Measurements from ENCODE around the gene PAX8. TPM values are rescaled to one million over a fixed set of nuclear protein-coding genes. Genes with fewer than 3 reads are reported as not detected.

Gene PAX8
- total RNA-seq, 4 donors from 2014 or later = 0.91 to 5.2 (median 4.3) TPM

GRCh38 chr2:113264713-113265403 is 13.9 kb downstream of the PAX8 start:
- no peak for TF ChIP-seq CTCF (IDR thresholded peaks at IDR 0.05)
- no peak for TF ChIP-seq POLR2A (IDR thresholded peaks at IDR 0.05)
- WGBS, 2 donors = 81 to 82% methylated on average over 9 of the region's 9 CpGs
- no peak overlapping the region for H3K4me3 ChIP-seq (ENCODE audit: low read depth, poor library complexity, severe bottlenecking)
- intact Hi-C loops (cut with DNase I; ENCODE audit: low total_unique reads) = no loop called here
- no peak for DNase-seq (ENCODE audit: low spot score in 2 of 2)

DNA sequence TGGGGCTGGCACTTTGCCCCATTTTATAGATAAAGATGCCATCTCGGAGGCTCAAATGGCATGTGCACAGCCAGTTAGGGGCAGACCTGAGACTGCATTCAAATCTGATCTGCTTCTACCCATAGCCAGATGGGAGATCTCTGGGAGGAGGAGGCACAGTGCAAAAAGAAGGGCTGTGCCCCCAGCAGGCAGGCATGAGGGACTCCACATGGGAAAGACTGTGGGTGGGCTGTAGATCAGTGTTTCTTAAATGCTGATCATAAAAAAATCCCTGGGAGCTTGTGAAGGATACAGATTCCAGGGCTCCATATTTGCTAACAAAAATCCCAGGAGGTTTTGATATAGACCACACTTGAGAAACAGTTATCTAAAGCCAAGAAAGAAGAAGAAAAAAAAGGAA is 15.2 kb downstream of the PAX8 start:
- intact Hi-C loops (cut with DNase I; ENCODE audit: low total_unique reads) = no loop called here
- TF ChIP-seq POLR2A (IDR thresholded peaks at IDR 0.05) (no peak), CTCF (IDR thresholded peaks at IDR 0.05) (no peak)
- H3K4me3 ChIP-seq (ENCODE audit: low read depth, poor library complexity, severe bottlenecking) = no peak overlapping the region
- WGBS, 2 donors = 65 to 68% methylated on average over 1 of the region's 1 CpG
- no peak for DNase-seq (ENCODE audit: low spot score in 2 of 2)

DNA sequence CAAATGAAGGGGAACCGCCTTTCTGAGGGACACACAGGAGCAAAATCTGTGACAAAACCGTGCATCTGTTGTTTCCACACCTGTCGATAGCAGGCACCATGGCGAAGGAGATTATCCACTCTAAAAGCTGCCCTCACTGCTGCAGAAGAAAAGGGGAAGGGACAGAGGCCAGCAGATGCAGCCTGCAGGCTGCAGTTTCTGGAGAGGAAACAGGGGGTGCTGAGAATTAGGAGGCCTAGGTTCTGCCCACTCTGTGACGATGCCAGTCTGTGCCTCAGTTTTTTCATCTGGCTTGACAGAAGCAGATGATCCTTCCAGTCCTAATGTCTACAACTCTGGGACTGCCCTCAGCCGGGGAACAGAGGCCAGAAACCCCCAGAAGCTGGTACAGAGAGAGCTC is 17.7 kb downstream of the PAX8 start:
- TF ChIP-seq POLR2A (IDR thresholded peaks at IDR 0.05) (no peak), CTCF (IDR thresholded peaks at IDR 0.05) (no peak)
- no peak for DNase-seq (ENCODE audit: low spot score in 2 of 2)
- intact Hi-C loops (cut with DNase I; ENCODE audit: low total_unique reads) = no loop called here
- no peak overlapping the region for H3K4me3 ChIP-seq (ENCODE audit: low read depth, poor library complexity, severe bottlenecking)
- WGBS, 2 donors = 78 to 82% methylated on average over 6 of the region's 6 CpGs

DNA sequence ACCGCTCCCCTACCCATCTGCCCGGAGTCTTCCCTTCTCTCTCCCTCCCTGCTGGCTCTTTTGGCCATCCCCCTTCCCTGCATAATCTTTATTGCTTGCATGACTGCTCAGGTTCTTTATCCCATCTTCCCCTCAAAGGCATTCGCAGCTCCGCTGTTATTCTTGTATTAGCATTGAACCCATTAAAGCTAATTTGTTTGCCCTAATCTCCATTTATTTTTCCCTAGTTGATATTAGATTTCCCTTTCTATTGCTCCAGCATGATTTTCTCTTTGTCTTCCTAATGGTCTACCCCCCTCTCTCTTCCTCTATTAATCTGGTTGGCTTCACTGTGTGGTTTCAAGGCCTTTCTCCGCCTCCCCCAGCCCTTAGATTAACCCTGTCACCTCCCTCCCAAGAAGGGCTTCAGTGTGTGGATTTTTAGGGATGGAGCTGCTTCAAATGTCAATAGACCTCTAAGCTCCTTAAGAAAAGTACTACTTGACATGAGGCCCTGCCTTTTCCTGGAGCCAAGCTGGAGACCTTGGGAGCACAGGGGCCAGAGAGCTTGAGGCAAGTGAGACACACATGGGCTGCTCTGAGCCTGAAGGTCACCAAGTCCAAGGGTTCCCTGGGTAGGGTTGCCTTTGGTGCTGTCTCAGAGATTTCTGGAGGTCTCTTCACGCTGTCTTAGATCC is 20.1 kb downstream of the PAX8 start:
- intact Hi-C loops (cut with DNase I; ENCODE audit: low total_unique reads) = no loop called here
- 89 to 91% methylated on average over 6 of the region's 6 CpGs for WGBS, 2 donors
- H3K4me3 ChIP-seq (ENCODE audit: low read depth, poor library complexity, severe bottlenecking) = no peak overlapping the region
- no peak for DNase-seq (ENCODE audit: low spot score in 2 of 2)
- no peak for TF ChIP-seq POLR2A (IDR thresholded peaks at IDR 0.05)
- TF ChIP-seq CTCF (IDR thresholded peaks at IDR 0.05) = no peak

DNA sequence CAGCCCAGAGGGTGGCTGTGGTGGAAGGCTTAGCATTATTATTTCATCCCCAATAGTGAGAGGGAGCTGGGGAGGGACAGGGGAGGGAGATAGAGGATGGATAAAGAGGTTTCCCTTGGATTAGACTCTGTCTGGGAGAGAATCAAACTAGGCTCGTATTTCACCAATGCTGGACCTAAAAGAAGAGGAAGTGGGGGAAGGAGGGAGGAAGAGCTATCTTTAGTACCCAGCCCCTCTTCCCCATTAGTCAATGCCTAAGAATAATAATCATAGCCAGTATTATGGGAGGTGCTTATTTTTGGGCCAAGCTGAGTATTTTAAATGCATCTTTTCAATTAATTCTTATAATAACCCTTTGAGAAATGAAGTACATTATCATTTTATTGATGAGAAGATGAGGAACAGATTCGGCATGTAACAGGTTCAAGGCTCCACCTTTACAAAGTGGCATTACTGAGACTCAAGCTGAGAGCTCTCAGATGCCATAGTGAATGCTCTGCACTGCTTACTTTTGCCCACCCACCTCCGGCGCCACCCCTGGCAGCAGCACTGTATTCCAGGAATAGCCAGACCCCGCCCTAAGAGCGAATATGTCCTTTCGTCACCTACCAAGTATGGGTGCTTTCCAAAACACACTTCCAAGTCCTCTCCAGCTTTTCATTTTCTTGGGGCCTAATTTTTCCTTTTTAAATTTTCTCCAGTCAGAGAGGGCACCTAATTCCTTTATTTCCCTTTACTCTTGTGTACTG is 21.0 kb downstream of the PAX8 start:
- intact Hi-C loops (cut with DNase I; ENCODE audit: low total_unique reads) = no loop called here
- WGBS, 2 donors = 57 to 64% methylated on average over 7 of the region's 7 CpGs
- no peak overlapping the region for H3K4me3 ChIP-seq (ENCODE audit: low read depth, poor library complexity, severe bottlenecking)
- DNase-seq (ENCODE audit: low spot score in 2 of 2) = no peak
- no peak for TF ChIP-seq POLR2A (IDR thresholded peaks at IDR 0.05)
- no peak for TF ChIP-seq CTCF (IDR thresholded peaks at IDR 0.05)

Measured in lower leg skin (tissue), 4 donors.